Measurements from ENCODE around the gene GALNTL6.

GRCh38 chr4:172919269-172919668 is 1106.1 kb downstream of the GALNTL6 start:
- TF ChIP-seq CTCF (IDR thresholded peaks at IDR 0.05) = no peak
- no peak for TF ChIP-seq POLR2A (IDR thresholded peaks at IDR 0.05)

Measured in suprapubic skin (tissue), 3 donors.